Testis (tissue), 2 donors: ENCODE measurements around the gene EIPR1.

Experiments used
- POLR2A ChIP-seq: fragments of 450-650 bp; IDR thresholded peaks from one replicate; pipeline ENCODE4 v1.6.1; 2017; ENCODE audit warnings: antibody characterized with exemption, mild to moderate bottlenecking, moderate library complexity
- TF ChIP-seq, protein P1 (sequence below), 3 experiments: fragments of 450-650 bp in 2 of 3; fragments of 200-600 bp in 1 of 3; sonication (generic) in 1 of 3; IDR thresholded peaks; one replicate each; pipeline ENCODE4 v1.5.1; 2016 to 2019; ENCODE audit warnings: antibody characterized with exemption in 3 of 3, mild to moderate bottlenecking in 2 of 3, moderate library complexity in 1 of 3

DNA sequence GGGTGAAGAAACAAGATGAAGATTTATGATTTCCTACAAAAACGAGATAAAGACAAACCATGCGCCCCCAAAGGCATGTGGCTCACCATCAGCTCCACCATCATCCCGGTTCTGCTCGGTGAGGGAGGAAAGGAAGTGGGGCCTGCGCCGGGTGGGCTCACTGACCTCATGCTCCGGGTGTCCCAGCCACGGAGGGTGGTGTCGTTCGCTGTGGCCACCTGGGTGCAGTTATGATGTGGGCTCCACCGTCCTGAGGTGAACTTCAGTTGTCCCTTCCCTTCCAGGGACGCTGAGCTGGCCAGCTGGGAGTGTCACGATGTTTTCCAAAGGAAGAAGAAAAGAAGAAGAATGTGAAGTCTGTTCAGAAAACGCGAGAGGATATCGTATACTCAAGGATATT lies 180.9 kb downstream of the EIPR1 start:
- TF ChIP-seq POLR2A, result no peak
- TF ChIP-seq, protein P1, sequence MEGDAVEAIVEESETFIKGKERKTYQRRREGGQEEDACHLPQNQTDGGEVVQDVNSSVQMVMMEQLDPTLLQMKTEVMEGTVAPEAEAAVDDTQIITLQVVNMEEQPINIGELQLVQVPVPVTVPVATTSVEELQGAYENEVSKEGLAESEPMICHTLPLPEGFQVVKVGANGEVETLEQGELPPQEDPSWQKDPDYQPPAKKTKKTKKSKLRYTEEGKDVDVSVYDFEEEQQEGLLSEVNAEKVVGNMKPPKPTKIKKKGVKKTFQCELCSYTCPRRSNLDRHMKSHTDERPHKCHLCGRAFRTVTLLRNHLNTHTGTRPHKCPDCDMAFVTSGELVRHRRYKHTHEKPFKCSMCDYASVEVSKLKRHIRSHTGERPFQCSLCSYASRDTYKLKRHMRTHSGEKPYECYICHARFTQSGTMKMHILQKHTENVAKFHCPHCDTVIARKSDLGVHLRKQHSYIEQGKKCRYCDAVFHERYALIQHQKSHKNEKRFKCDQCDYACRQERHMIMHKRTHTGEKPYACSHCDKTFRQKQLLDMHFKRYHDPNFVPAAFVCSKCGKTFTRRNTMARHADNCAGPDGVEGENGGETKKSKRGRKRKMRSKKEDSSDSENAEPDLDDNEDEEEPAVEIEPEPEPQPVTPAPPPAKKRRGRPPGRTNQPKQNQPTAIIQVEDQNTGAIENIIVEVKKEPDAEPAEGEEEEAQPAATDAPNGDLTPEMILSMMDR (IDR thresholded peaks at IDR 0.05), result no peak
